Lung (tissue), 12 donors: Measurements from ENCODE around the gene IGSF11. TPM values are rescaled to one million over a fixed set of nuclear protein-coding genes. Genes with fewer than 3 reads are reported as not detected.

Experiments
- ATAC-seq: fragments of 200-7000 bp; cut with Tn5 transposase; one replicate; pipeline ENCODE4 v1.9.1; 2020; ENCODE audit warnings: moderate number of reproducible peaks; ENCODE audit not compliant: insufficient read depth, low FRiP score
- DNase-seq, 3 donors: peaks; one replicate each; pipeline ENCODE4 v3.0.0-alpha.2; 2013 to 2017
- H3K27ac ChIP-seq, 2 donors: one replicate each; pipeline ENCODE4 v1.5.1; 2013; ENCODE audit warnings: mild to moderate bottlenecking in 2 of 2, moderate library complexity in 2 of 2, control low read depth in 1 of 2, inconsistent platforms in 1 of 2, low read depth in 1 of 2, low read length in 1 of 2
- H3K27me3 ChIP-seq, 3 donors: one replicate each; pipeline ENCODE4 v1.5.1; 2013; ENCODE audit warnings: low read length in 2 of 3; ENCODE audit not compliant: control insufficient read depth in 3 of 3, insufficient read depth in 3 of 3
- H3K36me3 ChIP-seq, 4 donors: one replicate each; pipeline ENCODE4 v1.5.1; 2013; ENCODE audit warnings: low read length in 4 of 4, mild to moderate bottlenecking in 1 of 4, moderate library complexity in 1 of 4; ENCODE audit not compliant: control insufficient read depth in 4 of 4, insufficient read depth in 4 of 4
- H3K4me1 ChIP-seq, 5 donors: one replicate each; pipeline ENCODE4 v1.5.1; 2013; ENCODE audit warnings: low read length in 5 of 5, mild to moderate bottlenecking in 2 of 5, moderate library complexity in 1 of 5; ENCODE audit not compliant: control insufficient read depth in 5 of 5, insufficient read depth in 5 of 5
- H3K4me3 ChIP-seq: one replicate; pipeline ENCODE4 v1.5.1; 2013; ENCODE audit warnings: mild to moderate bottlenecking, control low read depth, moderate library complexity
- H3K9ac ChIP-seq, 2 donors: one replicate each; pipeline ENCODE4 v1.5.1; 2013; ENCODE audit warnings: low read length in 2 of 2, control low read depth in 1 of 2; ENCODE audit not compliant: insufficient read depth in 1 of 2
- H3K9me3 ChIP-seq, 4 donors: one replicate each; pipeline ENCODE4 v1.5.1; 2013; ENCODE audit warnings: low read length in 3 of 4, mild to moderate bottlenecking in 1 of 4, moderate library complexity in 1 of 4; ENCODE audit not compliant: control insufficient read depth in 4 of 4, insufficient read depth in 3 of 4
- CTCF ChIP-seq: IDR thresholded peaks from 2 replicates; pipeline ENCODE4 v1.5.1; 2012; ENCODE audit warnings: mild to moderate bottlenecking; ENCODE audit errors: control extremely low read depth, extremely low read depth
- WGBS, 2 donors: extraction: QIAGEN DNeasy Blood & Tissue Kit; methylation state at CpG; one replicate each; pipeline ENCODE4 v1.1.7; 2013; 5-methylcytosine and 5-hydroxymethylcytosine counted together
- polyA plus RNA-seq, 2 donors: library from polyadenylated mRNA; stranded (reverse); fragments of 200-250 nt; gene quantifications; one replicate each; pipeline ENCODE4 v1.2.1, GENCODE V29; 2013
- total RNA-seq, 2 donors: library from RNA; depleted of rRNA in 1 of 2; stranded (reverse); fragments of >200 nt in 1 of 2; gene quantifications; one replicate each; pipeline ENCODE4 v1.2.1, GENCODE V29; 2014 to 2021
- donor health status: control.
- donor health status: control.
- donor health status: Bipolar disorder and iron deficiency.
- donor health status: healthy.
- donor health status: DM: yes; HTN: yes; CAD: no.

The IGSF11 gene
- total and polyA plus RNA-seq, 4 donors = 0.07 to 0.94 (median 0.45) TPM

- no peak for DNase-seq
- Histone ChIP-seq H3K9ac (no peak overlapping the region), H3K4me1 (no peaks in the 10 kb centered on the region), H3K9me3 (no peaks in the 10 kb centered on the region), H3K36me3 (no peaks in the 10 kb centered on the region), H3K27ac (no peak overlapping the region), H3K27me3 (no peaks in the 10 kb centered on the region), H3K4me3 (no peak overlapping the region)
- TF ChIP-seq CTCF = no peak
- WGBS, 2 donors = 86 to 92% methylated on average over 10 of the region's 10 CpGs
- no peak for ATAC-seq
Measured at GRCh38 chr3:118850687-118851086, 184.0 kb downstream of the IGSF11 start.

Other genes starting within 250 kb of the IGSF11 start
- not detected for gene TEX55, start 111.3 kb upstream of the IGSF11 start, total RNA-seq
- gene TEX55, start 111.3 kb upstream of the IGSF11 start, polyA plus RNA-seq = under 1 TPM in 1 of 2 donors, not detected in 1; 0.06 TPM
- under 1 TPM; 0.21 to 0.60 TPM for gene UPK1B, start 138.8 kb upstream of the IGSF11 start, total RNA-seq
- 1 to 10 TPM in 1 of 2 donors, under 1 TPM in 1; 0.52 to 2.1 TPM for gene UPK1B, start 138.8 kb upstream of the IGSF11 start, polyA plus RNA-seq
- gene B4GALT4, start 206.0 kb upstream of the IGSF11 start, total RNA-seq = 10 to 100 TPM; 13.5 to 23.2 TPM
- gene B4GALT4, start 206.0 kb upstream of the IGSF11 start, polyA plus RNA-seq = 10 to 100 TPM in 1 of 2 donors, 1 to 10 TPM in 1; 7.5 to 18.1 TPM